ENCODE measurements around the gene EXOSC1.
"Not testable (repeated sequence)": the region's sequence is repeated elsewhere in the genome, so short reads cannot be mapped to it uniquely, and the experiment has no call there.

Gene EXOSC1, protein sequence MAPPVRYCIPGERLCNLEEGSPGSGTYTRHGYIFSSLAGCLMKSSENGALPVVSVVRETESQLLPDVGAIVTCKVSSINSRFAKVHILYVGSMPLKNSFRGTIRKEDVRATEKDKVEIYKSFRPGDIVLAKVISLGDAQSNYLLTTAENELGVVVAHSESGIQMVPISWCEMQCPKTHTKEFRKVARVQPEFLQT

DNA sequence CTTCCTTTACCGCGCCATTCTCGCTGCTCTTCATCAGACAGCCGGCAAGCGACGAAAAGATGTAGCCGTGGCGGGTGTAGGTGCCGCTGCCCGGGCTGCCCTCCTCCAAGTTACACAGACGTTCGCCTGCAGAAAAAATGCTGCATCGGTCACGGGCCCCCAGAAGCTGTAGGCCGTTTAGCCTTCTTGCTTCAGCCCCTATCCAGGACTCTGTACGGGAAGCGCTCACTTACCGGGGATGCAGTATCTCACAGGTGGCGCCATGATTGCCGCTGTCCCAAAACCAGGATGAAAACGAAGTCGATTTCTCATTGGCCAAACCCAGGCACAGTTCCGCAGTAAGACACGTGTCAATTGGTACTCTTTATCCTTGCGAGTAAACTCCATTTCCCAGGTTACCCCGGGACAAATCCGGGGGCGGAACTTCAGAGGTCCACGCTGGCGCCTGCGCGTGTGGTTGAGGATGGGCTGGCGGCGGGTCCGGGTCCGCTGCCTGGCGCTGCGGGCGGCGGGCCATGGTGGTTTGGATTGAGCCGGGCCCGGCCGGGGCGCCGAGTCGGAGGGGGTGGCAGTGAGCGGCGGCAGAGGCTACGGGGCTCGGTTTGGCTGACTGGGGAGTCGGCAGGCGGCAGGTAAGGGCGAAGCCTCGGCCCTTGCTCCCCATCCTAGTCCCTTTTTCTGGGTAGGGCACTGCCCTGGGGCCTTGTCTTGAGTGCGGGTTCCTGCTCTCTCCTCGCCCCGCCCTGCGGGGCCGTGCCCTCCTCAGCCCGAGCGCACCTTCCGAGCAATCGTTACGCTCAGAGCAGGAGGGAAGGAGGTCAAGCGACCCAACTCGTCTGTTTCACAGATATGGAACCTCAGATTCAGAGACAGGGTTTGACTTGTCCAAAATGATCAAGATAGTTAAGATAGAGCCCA is at the start of gene EXOSC1, which contains the start of gene ZDHHC16:
TSS of gene EXOSC1 (minus strand) at position 285 of the 918 bp plus-strand sequence. CDS start at position 264, 21 bp downstream.
TSS of gene ZDHHC16 (plus strand) at position 454 of the 918 bp plus-strand sequence. CDS start 5,501 bp downstream, outside the sequence.
- peak; percentile 83 for DNase-seq

GRCh38 chr10:97494863-97495506 is 49.2 kb upstream of the EXOSC1 start:
- no peak for DNase-seq

DNA sequence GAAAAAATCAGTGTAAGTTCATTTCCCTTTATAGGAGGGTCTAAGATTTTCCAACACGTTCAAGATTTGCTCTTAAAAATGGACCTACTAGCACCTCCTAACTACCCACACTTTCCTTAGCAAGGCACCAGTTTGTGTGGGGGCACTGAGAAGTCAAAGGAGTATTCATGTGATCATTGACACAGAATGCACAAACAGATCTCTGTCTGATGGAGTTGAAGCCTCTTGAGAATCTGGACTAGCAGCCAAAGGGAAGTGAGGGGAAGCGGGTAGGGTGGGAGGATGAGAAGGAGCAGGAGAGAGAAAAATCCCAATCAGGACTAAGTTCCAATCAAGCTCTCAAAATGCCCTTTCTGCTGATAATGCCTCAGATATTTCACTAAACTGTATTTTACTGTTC is 48.3 kb upstream of the EXOSC1 start:
- DNase-seq, result no peak

DNA sequence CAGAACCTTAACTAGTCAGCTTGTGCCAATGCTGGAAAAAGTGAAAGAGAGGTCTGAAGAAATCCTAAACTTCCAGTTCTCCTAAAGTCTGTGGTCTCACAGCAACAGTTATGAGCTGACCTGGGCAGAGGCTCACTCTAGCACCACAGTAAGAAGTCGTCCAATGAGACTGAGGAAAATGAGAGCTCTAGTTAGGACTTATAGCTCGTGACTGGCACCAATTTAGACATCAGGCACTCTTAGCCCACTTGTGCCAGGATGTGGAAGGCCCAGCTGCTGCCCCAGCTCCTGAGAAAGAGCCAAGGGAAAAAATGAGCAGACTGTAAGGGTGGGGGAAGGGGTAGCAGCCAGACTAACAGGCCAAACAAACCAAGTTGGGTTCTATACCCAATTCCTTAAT is 44.8 kb upstream of the EXOSC1 start:
- no peak for DNase-seq

DNA sequence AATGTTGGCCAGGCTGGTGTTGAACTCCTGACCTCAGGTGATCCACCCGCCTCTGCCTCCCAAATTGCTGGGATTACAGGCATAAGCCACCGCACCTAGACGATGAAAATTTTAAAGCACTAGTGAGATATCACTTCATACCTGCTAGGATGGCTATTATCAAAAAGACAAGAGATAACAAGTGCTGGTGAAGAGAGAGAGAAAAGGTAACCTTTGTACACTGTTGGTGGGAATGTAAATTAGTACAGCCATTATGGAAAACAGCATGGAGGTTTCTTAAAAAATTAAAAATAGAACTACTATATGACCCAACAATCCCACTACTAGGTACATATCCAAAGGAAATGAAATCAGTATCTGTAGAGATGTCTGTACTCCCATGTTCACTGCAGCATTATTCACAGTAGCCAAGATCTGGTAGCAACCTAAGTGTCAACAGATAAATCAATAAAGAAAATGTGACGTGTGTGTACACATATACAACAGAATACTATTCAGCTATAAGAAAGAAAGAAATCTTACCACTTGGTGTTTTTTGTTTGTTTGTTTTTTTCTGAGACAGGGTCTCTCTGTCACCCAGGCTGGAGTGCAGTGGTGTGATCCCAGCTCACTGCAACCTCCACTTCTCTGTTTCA is 40.0 kb upstream of the EXOSC1 start:
- DNase-seq, result no peak

GRCh38 chr10:97483921-97484320 is 38.1 kb upstream of the EXOSC1 start:
- no peak for DNase-seq

- DNase-seq, result no peak
Measured at GRCh38 chr10:97483506-97483905, 37.7 kb upstream of the EXOSC1 start.

DNA sequence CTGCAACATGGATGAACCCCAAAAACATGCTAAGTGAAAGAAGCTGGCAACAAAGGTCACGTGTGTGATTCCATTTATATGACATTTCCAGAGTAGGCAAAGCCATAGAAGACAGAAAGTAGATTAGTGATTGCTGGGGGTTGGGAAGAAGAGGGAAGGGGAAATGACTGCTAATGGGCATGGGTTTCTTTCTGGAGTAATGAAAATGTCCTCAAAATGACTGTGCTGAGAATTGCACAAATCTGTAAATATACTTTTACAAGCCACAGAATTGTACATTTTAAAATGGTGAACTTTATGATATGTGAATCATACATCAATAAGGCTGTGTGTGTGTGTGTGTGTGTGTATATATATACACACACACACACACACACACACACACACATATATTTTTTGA is 36.6 kb upstream of the EXOSC1 start:
- no peak for DNase-seq

GRCh38 chr10:97481071-97481470 is 35.3 kb upstream of the EXOSC1 start:
- no peak for DNase-seq

DNA sequence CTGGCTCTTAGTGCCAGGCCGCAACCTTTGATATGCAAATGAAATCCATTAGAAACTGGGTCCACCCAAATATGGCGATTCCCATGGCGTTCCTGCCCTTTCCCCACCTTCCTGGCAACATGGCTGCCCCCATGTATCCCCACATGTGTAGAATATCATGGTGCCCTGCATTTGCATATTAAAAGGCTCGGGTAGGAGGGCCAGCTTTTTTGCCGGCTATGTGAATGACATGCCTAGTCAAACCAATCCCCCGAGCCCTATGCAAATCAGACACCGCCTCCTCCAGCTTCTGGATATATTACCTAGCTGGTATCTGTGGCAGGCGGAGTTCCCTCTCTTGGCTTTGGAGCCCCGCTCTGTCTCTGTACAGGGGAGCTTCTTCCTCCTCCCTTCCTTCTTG is 34.1 kb upstream of the EXOSC1 start:
- DNase-seq, result no peak

GRCh38 chr10:97479410-97479809 is 33.6 kb upstream of the EXOSC1 start:
- DNase-seq, result not testable (repeated sequence)

GRCh38 chr10:97475936-97476594 is 30.3 kb upstream of the EXOSC1 start:
- DNase-seq, result no peak

DNA sequence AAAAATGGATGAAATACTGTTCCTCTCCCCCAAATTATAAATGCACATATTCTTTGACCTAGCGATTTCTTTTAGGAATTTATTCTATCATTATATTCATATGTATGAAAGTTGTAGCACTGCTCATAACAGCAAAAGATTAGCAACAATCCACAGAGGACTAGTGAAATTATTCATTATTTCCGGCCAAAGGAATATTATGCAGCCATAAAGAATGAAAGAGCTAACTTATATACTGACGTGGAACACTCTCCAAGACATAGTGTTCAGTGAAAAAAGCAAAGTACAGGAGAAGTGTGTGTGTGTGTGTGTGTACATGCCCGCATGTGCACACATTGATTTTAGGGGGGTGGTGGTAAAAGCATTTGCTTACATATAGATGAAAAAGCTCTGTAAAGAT is 29.1 kb upstream of the EXOSC1 start:
- DNase-seq, result no peak

DNA sequence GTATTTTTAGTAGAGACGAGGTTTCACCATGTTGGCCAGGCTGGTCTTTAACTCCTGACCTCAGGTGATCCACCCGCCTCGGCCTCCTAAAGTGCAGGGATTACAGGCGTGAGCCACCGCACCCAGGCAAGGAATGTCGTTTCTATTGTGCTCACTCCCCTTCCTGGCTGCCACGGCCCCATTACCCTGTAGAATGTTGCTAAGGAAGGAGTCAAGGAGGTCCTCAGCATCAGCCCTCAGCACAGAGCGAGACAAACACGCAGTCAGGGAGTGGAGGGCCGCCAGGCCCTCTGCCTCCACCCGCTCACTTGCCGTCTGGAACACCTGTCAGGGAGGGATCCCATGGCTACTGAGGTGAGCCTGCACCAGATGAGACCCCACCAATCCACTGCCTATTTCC is 23.0 kb upstream of the EXOSC1 start:
- DNase-seq, result not testable (repeated sequence)

DNA sequence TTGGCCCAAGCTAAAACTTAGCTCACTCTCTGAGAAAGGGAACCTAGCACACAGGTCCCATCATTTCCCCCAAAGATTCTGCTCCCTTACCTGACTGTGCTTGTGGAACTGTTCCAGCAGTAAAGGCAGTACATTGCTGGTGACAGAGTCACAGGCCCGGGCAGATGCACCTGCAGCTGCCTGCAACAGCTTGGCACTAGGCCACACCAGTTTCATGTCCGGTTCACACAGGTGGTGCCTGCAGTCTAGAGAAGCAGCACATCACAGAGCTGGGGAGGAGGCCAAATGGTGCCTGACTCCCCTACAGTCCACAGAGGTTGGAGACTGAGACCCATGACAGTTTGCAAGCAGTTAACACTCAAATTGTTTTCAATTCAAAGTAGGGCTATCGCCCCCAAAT is 22.4 kb upstream of the EXOSC1 start:
- DNase-seq, result no peak

DNA sequence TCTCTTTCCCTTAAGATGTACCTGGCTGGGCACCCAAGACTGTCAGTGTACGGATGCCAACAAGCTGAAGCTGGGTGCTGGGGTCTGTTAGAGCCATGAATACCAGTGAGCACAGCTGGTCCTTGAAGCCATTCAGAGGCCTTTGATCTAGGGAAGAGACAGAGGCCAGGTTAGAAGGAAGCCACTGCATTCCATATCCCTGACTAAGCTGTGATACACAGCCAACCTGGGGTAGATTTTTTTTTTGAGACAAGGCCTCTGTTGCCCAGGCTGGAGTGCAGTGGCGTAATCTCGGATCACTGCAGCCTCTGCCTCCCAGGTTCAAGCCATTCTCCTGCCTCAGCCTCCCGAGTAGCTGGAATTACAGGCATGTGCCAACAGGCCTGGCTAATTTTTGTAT is 20.9 kb upstream of the EXOSC1 start:
- DNase-seq, result no peak

- DNase-seq, result no peak
Measured at GRCh38 chr10:97465982-97466381, 20.2 kb upstream of the EXOSC1 start.

DNA sequence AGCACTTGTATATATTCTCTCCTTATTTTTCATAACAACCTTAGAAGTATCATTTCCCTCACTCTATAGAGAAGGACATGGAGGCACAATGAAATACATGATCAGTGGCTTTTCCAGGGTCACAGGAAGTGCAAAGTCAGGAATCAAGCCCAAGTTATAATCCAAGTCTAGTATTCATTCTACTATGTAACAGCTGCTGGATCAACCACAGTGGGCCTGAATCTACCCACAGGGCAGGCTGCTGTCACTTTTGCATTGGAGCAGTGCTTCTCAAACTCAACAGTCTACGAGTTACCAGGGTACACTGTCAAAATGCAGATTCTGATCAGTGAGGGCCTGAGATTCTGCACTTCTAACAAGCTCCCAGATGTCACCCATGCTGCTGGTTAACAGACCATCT is 18.4 kb upstream of the EXOSC1 start:
- DNase-seq, result no peak

DNA sequence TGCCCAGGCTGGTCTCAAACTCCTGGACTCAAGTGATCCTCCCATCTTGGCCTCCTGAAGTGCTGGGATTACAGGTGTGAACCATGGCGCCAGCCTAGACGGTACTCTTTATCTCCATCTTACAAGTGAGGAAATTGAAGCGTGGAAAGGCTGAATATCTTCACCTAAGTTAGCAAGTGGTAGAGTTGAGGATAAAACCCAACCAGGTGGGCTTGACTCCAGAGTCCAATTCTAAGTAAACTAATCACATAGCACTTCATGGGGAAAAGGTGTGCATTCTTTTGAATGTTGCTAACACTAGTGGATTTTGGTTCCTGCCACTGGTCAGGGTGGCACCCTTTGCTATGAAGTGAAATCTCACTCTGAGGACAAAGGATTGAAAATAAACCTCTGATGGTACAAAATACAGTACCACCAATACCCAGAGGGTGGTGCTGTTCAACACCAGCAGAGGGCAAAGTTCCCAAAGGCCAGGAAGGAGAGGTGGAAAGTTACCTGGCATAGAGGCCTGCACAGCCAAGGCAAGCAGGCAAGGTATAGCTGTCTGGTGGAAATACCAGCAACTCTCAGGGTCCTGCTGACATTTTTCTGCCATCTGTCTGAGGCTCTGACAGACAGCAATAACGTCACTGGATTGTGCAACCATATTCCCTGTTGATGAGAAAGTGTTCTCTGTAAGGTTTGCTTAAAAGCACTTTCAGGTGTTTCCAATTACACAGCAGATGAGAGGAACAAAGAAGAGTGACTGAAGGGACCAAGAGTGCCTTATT is 17.7 kb upstream of the EXOSC1 start:
- no peak for DNase-seq

DNA sequence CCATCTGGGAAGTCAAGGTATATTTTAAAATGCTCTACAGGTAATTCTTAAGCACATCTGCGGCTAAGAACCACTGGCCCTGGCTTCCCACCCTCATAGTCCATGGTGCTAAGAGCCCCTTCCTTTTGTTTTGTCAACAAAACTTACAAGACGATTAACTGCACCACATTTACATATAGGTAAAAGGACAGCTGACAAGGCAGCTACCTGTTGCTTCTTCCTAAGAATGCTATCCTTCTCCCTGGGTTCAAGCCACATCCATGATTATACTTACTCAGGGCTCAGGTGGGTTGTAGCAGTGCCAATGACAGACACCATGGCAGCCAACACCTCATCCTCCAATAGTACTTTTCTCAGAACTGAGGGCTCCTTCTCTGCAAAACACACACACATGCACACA is 16.5 kb upstream of the EXOSC1 start:
- no peak for DNase-seq

- DNase-seq, result no peak
Measured at GRCh38 chr10:97459933-97460332, 14.1 kb upstream of the EXOSC1 start.

- no peak for DNase-seq
Measured at GRCh38 chr10:97459111-97459510, 13.3 kb upstream of the EXOSC1 start.

All from activated CD4-positive, alpha-beta T cell treated with anti-CD3 and anti-CD28 coated beads for 1 hour (primary cell).